Thoracic aorta (tissue), 2 donors: ENCODE results near the gene ADARB1. TPM values are rescaled to one million over a fixed set of nuclear protein-coding genes. Genes with fewer than 3 reads are reported as not detected.

Source experiments
- ATAC-seq: fragments of 150-250 bp; one replicate; pipeline ENCODE4 v1.8.0; 2017; ENCODE audit warnings: low read depth; ENCODE audit not compliant: insufficient number of reproducible peaks, low FRiP score
- DNase-seq: peaks from one replicate; pipeline ENCODE4 v3.0.0-alpha.2; 2020; ENCODE audit warnings: low spot score
- H3K27ac ChIP-seq, 2 donors: fragments of 200-600 bp; sonication (generic); 1 replicate in 1 of 2; 2 replicates in 1 of 2; pipeline ENCODE4 v1.5.1; 2016; ENCODE audit warnings: mild to moderate bottlenecking in 2 of 2, moderate library complexity in 2 of 2
- H3K27me3 ChIP-seq: fragments of 200-600 bp; sonication (generic); replicated peaks from 2 replicates; pipeline ENCODE4 v1.6.0; 2016; ENCODE audit warnings: mild to moderate bottlenecking; ENCODE audit not compliant: insufficient read depth
- H3K36me3 ChIP-seq: fragments of 200-600 bp; sonication (generic); one replicate; pipeline ENCODE4 v1.5.1; 2016
- H3K4me1 ChIP-seq, 2 donors: fragments of 200-600 bp; sonication (generic); 1 replicate in 1 of 2; 2 replicates in 1 of 2; pipeline versions ENCODE4 v1.5.1 to v1.6.0; 2016; ENCODE audit warnings: low read depth in 2 of 2, mild to moderate bottlenecking in 1 of 2; ENCODE audit not compliant: control insufficient read depth in 1 of 2
- H3K4me3 ChIP-seq: fragments of 200-600 bp; sonication (generic); 2 replicates; pipeline ENCODE4 v1.5.1; 2016; ENCODE audit warnings: mild to moderate bottlenecking
- H3K9me3 ChIP-seq: fragments of 200-600 bp; sonication (generic); 2 replicates; pipeline ENCODE4 v1.5.1; 2016
- total RNA-seq, 2 donors: library from RNA; depleted of rRNA; stranded (reverse); fragments of >200 nt; gene quantifications; one replicate each; pipeline versions ENCODE4 v1.1.0 to v1.2.3, GENCODE V29; 2016
- TF ChIP-seq, protein P1 (sequence below): fragments of 200-600 bp; sonication (generic); IDR thresholded peaks from one replicate; pipeline ENCODE4 v1.5.1; 2019; ENCODE audit warnings: antibody characterized with exemption

Gene ADARB1
- total RNA-seq, 2 donors from 2014 or later, result 124 to 201 TPM

DNA sequence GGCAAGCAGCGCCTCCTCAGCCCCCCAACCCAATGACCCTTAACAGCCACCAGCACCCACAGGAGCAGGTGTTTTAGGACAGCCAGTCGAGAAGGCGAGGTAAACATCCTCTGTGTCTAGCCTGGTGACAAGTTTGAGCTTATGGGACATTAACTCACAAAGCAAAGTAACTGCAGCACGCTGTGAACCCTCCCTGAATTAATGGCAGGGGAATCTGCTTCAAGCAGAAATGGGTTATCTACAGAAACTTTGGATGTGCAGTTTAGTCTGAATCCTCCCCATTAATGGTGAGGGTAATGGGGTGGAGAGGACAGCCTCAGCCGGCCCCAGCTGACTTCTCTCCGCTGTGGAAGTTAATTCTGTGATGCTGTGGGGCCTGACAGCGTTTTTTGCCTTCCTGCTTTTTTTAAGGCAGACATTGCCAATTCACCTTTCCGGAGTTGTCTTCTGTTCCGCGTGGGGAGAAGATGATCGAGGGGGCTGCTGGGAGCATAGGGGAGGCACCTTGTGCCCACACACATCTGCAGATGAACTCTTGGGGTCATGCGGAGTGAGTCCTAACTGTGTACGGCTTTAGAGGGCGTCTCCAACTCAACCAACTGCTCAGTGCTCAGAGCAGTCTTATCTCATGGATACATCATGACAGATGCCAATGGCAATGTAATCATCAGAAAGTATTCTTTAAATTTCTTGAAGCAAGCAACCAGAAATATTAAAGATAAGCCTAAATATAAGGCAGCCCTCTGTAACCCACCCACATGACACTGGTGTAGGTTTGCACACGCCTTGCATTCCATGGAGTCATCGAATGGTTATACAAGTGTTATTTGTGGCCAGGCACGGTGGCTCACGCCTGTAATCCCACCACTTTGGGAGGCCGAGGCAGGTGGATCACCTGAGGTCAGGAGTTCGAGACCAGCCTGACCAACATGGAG, 172.3 kb downstream of the ADARB1 start:
- ATAC-seq (no peak), DNase-seq (no peak)
- TF ChIP-seq, protein P1, sequence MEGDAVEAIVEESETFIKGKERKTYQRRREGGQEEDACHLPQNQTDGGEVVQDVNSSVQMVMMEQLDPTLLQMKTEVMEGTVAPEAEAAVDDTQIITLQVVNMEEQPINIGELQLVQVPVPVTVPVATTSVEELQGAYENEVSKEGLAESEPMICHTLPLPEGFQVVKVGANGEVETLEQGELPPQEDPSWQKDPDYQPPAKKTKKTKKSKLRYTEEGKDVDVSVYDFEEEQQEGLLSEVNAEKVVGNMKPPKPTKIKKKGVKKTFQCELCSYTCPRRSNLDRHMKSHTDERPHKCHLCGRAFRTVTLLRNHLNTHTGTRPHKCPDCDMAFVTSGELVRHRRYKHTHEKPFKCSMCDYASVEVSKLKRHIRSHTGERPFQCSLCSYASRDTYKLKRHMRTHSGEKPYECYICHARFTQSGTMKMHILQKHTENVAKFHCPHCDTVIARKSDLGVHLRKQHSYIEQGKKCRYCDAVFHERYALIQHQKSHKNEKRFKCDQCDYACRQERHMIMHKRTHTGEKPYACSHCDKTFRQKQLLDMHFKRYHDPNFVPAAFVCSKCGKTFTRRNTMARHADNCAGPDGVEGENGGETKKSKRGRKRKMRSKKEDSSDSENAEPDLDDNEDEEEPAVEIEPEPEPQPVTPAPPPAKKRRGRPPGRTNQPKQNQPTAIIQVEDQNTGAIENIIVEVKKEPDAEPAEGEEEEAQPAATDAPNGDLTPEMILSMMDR, result no peak
- no peaks in the 10 kb centered on the region for H3K36me3 ChIP-seq
- H3K27ac ChIP-seq, result no peak overlapping the region
- H3K4me3 ChIP-seq, result no peak overlapping the region
- peaks cover 4 to 16% of the 10 kb centered on the region in 2 donors for H3K4me1 ChIP-seq
- peaks cover 10% of the 10 kb centered on the region for H3K9me3 ChIP-seq
- H3K27me3 ChIP-seq, result no peaks in the 10 kb centered on the region

DNA sequence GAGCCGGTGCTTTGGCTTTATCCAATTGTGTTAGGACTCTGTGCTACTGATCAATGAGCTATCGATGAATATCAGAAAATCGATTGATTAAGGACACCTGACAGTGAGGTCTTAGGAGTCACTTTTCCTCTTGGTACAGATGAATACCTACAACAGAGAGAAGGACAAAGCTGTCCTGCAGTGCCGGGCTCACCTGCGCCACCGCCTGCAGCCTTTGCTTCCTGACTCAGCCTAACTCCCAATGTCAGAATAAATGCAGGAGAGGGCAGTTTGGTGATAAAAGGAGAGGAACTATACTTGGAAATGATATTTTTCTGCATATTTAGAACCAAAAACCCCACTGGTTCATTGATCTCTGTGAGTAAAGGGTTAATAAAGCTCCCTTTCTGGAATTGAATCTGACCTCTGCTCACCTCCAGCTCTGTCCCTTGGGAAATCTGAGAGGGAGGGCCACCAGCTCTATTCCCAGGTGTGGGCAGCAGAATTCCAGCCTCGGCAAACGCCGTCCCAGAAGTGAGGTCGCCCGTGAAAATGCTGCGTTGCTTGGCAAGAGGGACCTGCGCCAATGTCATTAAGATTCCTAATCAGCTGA, 174.0 kb downstream of the ADARB1 start:
- H3K9me3 ChIP-seq, result peaks cover 8% of the 10 kb centered on the region
- TF ChIP-seq, protein P1, result no peak
- no peaks in the 10 kb centered on the region for H3K27me3 ChIP-seq
- DNase-seq (no peak), ATAC-seq (no peak)
- peak overlapping the region; percentile 47 for H3K4me3 ChIP-seq
- no peaks in the 10 kb centered on the region for H3K36me3 ChIP-seq
- no peak overlapping the region for H3K27ac ChIP-seq
- H3K4me1 ChIP-seq, result peaks cover 4 to 16% of the 10 kb centered on the region in 2 donors

DNA sequence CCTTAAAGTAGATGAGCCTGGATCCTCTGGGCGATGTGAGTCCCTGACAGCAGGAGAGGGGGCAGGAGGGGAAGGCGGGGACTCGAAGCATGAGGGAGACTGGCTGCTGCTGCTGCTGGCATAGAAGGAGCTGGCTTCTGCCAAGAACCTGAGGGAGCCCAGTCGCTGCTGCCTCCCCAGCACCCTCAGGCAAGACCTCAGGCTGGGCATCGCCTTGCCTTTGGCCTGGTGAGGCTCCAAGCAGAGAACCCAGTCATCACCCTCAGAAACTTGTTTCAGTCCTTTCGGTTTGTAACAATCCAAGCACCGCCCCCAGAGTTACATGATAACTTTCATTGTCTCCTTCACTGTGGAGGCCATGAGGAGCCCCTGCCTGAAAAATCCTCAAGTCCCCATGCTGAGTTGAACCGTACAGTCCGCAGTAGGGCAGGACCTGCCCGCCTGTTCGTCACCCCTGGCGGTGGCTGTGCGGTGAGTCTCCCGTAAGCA, 174.6 kb downstream of the ADARB1 start:
- ATAC-seq, result no peak
- DNase-seq, result no peak
- no peak overlapping the region for H3K27ac ChIP-seq

DNA sequence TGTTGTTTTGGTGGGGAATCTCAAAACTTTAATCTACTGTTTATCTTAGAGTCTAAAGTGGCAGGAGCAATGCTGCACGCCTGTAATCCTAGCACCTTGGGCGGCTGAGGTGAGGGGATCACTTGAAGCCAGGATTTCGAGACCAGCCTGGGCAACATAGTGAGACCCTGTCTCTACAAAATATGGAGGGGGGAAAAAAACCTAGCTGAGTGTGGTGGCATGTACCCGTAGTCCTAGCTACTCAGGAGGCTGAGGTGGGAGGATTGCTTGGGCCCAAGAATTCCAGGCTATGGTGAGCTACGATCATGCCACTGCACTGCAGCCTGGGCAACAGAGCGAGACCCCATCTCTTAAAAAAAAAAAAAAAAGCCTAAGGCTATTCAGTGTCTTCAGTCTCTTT, 175.2 kb downstream of the ADARB1 start:
- DNase-seq (no peak), ATAC-seq (no peak)
- TF ChIP-seq, protein P1, result no peak
- H3K36me3 ChIP-seq, result no peaks in the 10 kb centered on the region
- no peak overlapping the region for H3K4me3 ChIP-seq
- H3K27ac ChIP-seq, result no peak overlapping the region
- peaks cover 4 to 16% of the 10 kb centered on the region in 2 donors for H3K4me1 ChIP-seq
- no peaks in the 10 kb centered on the region for H3K27me3 ChIP-seq
- H3K9me3 ChIP-seq, result no peaks in the 10 kb centered on the region

More for the DNA sequence above, 174.6 kb downstream of the ADARB1 start:
- H3K4me3 ChIP-seq, result peak overlapping the region; percentile 47
- TF ChIP-seq, protein P1, result no peak
- H3K9me3 ChIP-seq, result peaks cover 3% of the 10 kb centered on the region
- H3K4me1 ChIP-seq, result peaks cover 4 to 16% of the 10 kb centered on the region in 2 donors
- H3K36me3 ChIP-seq, result no peaks in the 10 kb centered on the region
- no peaks in the 10 kb centered on the region for H3K27me3 ChIP-seq

DNA sequence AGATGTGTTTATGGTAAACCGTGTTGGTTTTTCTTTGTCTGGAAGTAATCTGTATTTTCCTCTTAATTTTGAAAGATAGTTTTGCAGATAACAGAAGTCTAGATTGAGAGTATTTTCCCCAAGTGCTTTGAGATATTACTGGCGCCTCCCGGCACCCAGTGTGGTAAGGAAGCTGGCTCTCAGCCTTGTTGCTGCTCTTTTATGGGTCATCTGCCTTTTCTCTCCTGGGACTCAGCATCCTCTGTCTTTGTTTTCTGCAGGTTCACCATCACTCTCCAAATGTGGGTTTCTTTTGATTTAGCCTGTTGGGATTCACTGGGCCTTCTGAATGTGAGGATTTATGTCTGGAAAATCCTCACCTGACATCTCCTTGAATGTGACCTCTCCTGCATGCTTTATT, 175.9 kb downstream of the ADARB1 start:
- Histone ChIP-seq H3K9me3 (no peaks in the 10 kb centered on the region), H3K4me3 (no peak overlapping the region), H3K27ac (no peak overlapping the region), H3K27me3 (no peaks in the 10 kb centered on the region), H3K36me3 (no peaks in the 10 kb centered on the region), H3K4me1 (peaks cover 4 to 16% of the 10 kb centered on the region in 2 donors)
- ATAC-seq, result no peak
- no peak for DNase-seq
- TF ChIP-seq, protein P1, result no peak
